ENCODE results near the gene FCGR1A. TPM values are rescaled to one million over a fixed set of nuclear protein-coding genes. Genes with fewer than 3 reads are reported as not detected.
"Not testable (repeated sequence)": the region's sequence is repeated elsewhere in the genome, so short reads cannot be mapped to it uniquely, and the experiment has no call there.

Gene FCGR1A
- total RNA-seq, 1 donor = not detected

- not testable (repeated sequence) for DNase-seq (ENCODE audit: low read depth); H3K4me3 ChIP-seq (ENCODE audit: low read depth, low read length)
Observed at GRCh38 chr1:149771653-149772425, 10.7 kb upstream of the FCGR1A start.

DNA sequence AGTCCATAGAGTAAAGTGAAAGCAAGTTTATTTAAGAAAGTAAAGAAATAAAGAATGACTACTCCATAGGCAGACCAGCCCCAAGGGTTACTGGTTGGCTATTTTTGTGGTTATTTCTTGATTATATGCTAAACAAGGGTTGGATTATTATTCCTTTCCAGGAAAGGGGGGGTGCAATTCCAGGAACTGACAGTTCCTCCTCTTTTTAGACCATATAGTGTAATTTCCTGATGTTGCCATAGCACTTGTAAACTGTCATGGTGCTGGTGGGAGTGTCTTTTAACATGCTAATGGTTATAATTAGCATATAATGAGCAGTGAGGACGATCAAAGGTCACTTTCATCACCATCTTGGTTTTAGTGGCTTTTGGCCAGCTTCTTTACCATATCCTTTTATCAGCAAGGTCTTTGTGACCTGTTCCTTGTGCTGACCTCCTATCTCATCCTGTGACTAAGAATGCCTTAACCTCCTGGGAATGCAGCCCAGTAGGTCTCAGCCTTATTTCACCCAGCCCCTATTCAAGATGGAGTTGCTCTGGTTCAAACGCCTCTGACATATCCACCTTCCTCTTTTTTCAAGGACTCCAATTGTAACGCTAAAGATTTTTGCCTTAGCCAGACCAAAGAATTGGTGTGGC is 6.9 kb upstream of the FCGR1A start:
- H3K4me3 ChIP-seq (ENCODE audit: low read depth, low read length); DNase-seq (ENCODE audit: low read depth): not testable (repeated sequence)

DNA sequence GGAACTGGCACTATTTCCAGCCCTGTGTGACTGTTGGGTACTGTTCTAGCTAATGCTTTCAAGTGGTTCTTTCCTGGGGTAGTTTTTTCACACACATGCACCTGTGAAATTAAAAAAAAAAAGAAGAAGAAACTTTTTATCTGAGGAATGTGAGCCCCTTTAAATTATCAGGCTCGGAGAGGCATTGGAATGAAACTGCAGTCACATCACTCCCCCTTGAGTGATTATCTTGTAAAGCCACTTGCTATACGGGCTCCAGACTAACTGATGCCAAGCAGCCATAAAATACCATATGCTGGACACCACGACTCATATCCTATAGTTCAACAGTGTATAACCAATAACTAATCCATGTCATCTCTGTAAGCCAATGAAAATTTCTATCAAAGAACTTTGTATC is 5.4 kb upstream of the FCGR1A start:
- DNase-seq (ENCODE audit: low read depth); H3K4me3 ChIP-seq (ENCODE audit: low read depth, low read length): not testable (repeated sequence)

GRCh38 chr1:149778313-149778712 is 4.2 kb upstream of the FCGR1A start:
- not testable (repeated sequence) for DNase-seq (ENCODE audit: low read depth); H3K4me3 ChIP-seq (ENCODE audit: low read depth, low read length)

- DNase-seq (ENCODE audit: low read depth); H3K4me3 ChIP-seq (ENCODE audit: low read depth, low read length): not testable (repeated sequence)
Observed at GRCh38 chr1:149781413-149781984, 995 bp upstream of the FCGR1A start.

DNA sequence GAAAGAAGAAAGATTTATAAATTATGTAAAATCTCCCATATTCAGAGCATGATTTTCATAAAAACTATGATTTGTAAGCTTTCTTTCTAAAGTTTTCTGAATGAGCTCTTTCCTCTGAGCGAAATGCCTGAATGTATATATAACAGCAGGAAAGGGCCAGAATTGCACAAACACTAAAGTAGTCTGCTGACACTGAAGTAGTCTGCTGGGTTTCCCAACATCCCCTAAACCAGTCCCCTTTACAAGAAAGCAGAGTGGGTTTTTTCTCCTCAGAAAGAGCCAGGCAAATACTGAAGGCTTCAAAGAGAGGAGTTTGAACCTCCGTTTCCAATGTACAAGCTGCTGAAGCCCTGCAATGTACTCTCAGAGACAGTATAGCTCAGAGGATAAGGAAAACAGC is 795 bp downstream of the FCGR1A start:
- H3K4me3 ChIP-seq (ENCODE audit: low read depth, low read length); DNase-seq (ENCODE audit: low read depth): not testable (repeated sequence)

DNA sequence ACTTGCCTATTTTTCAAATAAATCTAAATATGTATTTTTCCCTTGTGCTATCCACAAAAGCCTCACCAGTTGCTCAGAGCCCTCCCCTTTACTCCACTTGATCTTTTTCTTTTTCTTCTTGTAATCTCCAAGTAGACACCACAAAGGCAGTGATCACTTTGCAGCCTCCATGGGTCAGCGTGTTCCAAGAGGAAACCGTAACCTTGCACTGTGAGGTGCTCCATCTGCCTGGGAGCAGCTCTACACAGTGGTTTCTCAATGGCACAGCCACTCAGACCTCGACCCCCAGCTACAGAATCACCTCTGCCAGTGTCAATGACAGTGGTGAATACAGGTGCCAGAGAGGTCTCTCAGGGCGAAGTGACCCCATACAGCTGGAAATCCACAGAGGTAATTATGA is 1.4 kb downstream of the FCGR1A start:
- not testable (repeated sequence) for DNase-seq (ENCODE audit: low read depth)

DNA sequence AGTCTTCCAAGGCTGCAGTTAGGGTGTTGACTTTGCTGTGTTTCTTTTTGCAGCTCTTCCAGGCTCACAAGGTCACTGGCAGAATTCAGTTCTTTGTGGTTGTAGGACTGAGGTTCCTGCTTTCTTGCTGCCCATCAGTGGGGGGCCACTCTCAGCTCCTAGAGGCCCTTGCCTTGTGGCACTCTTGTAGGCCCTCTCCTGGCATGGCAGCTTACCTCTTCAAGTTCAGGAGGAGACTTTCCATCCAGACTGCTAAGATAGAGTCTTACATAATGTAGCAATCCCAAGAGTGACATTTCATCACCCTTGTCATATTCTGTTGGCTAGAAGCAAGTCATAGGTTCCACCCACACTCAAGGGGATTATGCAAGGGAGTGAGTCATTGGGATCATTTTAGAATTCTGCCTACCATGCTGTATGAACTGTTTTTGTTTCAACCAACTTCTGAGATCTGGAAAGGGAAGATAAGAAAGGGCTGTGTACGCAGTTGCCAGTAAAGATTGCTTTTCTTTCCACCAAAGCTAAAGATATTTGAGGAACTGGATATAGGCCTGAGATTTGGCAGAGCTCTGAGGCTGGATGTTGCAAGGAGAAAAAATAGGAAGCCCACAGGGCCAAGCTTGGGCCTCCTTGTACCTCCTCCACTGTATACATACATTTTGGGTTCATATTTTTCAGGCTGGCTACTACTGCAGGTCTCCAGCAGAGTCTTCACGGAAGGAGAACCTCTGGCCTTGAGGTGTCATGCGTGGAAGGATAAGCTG is 5.4 kb downstream of the FCGR1A start:
- not testable (repeated sequence) for DNase-seq (ENCODE audit: low read depth); H3K4me3 ChIP-seq (ENCODE audit: low read depth, low read length)

More for the DNA sequence above, 1.4 kb downstream of the FCGR1A start:
- not testable (repeated sequence) for H3K4me3 ChIP-seq (ENCODE audit: low read depth, low read length)

DNA sequence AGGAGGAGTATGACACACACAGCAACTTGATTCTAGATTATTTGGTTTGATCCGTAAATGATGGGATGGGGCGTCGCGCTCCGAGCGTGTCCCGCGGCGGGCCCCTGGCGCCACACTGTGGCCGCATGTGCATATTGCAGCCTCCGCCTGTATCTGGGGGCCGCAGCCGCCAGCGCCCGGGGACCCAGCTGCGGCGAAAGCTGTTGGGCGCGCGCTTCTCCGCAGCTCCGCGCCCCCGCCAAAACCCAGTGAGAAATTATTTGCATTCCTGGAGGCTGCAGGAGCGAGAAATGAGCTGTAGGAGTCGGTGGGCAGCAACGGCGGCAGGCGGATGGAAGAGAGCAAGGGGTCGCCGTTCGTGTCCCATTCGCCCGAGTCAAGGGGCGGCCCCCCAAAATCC is 10.0 kb downstream of the FCGR1A start:
- TF ChIP-seq, protein P1, sequence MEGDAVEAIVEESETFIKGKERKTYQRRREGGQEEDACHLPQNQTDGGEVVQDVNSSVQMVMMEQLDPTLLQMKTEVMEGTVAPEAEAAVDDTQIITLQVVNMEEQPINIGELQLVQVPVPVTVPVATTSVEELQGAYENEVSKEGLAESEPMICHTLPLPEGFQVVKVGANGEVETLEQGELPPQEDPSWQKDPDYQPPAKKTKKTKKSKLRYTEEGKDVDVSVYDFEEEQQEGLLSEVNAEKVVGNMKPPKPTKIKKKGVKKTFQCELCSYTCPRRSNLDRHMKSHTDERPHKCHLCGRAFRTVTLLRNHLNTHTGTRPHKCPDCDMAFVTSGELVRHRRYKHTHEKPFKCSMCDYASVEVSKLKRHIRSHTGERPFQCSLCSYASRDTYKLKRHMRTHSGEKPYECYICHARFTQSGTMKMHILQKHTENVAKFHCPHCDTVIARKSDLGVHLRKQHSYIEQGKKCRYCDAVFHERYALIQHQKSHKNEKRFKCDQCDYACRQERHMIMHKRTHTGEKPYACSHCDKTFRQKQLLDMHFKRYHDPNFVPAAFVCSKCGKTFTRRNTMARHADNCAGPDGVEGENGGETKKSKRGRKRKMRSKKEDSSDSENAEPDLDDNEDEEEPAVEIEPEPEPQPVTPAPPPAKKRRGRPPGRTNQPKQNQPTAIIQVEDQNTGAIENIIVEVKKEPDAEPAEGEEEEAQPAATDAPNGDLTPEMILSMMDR (IDR thresholded peaks at IDR 0.05; ENCODE audit: insufficient read depth, low read depth, low read length) = peak; percentile 39
- peak overlapping the region; percentile 61 for H3K4me3 ChIP-seq (ENCODE audit: low read depth, low read length)
- DNase-seq (ENCODE audit: low read depth) = peak; percentile 26

DNA sequence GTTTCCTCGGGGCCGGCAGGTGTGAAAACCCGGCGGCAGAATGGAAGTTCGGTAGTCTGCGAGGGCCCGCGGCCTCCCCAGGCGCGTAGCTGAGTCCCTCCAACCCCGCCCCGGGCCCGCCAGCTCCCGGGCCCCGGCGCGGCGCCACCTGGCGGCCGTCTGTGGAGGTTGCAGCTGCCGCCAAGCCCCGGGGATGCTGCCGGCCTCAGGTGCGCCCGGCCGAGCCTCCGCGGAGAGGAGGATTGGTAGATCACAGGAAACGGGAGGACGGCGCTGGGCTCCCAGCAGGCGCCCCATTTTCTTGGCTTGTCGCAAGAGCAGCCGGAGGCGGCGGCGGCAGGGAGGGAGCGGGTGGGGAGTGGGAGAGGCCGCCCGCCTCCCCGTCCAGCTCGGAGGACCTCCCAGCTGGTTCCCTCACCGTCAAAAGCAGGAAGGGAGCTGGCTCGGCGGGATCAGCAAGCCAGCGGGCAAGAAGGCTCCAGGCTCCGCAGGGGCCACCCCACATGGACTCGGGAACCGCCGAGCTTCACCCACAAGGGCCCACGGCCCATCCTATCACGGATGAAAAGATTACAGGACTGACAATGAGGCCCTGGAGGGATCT is 10.5 kb downstream of the FCGR1A start:
- DNase-seq (ENCODE audit: low read depth) = peak; percentile 30
- H3K4me3 ChIP-seq (ENCODE audit: low read depth, low read length) = peak overlapping the region; percentile 61
- TF ChIP-seq, protein P1 (IDR thresholded peaks at IDR 0.05; ENCODE audit: insufficient read depth, low read depth, low read length) = peak; percentile 53

- not testable (repeated sequence) for DNase-seq (ENCODE audit: low read depth); H3K4me3 ChIP-seq (ENCODE audit: low read depth, low read length)
Observed at GRCh38 chr1:149793885-149794284, 11.4 kb downstream of the FCGR1A start.

DNA sequence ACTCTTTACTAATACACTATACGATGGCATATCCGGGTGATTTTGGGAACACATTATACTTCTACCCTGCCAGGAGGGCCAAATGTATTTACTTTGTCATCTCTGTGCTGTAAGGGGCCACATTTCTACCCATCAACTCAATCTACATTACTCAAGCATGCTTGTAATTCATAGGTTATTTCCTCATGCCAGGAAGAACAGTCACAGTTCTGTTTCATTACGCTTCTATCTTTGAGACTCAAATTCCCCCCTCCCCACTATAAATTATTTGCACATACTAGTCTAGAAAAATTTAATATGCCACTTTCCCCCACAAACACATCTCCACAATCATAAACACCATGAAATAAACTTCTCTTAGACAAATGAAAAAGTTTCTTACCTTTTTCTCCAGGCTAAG is 19.1 kb downstream of the FCGR1A start:
- not testable (repeated sequence) for DNase-seq (ENCODE audit: low read depth); H3K4me3 ChIP-seq (ENCODE audit: low read depth, low read length)

GRCh38 chr1:149804417-149805080 is 22.1 kb downstream of the FCGR1A start:
- H3K4me3 ChIP-seq (ENCODE audit: low read depth, low read length); DNase-seq (ENCODE audit: low read depth): not testable (repeated sequence)

DNA sequence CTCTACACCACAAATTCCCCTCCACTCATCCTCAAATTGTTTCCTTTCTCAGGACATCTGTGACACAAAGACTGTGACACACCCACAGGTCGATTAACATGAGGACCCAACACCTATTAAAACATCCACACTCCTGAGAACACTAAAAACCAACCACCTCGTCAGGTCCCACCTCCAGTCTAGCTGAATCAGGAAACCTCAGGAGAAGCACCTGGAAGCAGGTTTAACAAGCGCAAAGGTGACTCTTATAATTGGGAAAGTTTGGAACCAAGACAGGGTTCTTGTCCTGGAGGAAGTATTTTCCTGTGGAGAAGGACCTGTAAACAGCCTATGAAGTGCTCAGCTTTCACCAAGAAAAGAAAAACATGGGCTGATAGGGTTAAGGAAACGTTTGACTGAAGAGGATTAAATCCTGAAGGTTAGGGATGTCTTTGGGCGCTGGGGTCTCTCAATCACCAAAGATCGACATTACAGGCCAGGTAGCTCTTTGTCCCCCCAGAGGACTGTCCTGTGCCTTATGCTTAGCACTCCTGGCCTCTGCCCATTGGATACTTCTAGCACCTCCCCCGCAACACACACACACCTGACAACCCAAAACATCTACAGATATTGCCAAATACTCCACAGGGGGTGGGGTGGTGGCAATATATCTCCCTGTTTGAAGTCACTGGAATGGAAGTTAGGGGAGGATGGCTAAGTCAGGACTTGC is 28.4 kb downstream of the FCGR1A start:
- not testable (repeated sequence) for DNase-seq (ENCODE audit: low read depth); H3K4me3 ChIP-seq (ENCODE audit: low read depth, low read length)

DNA sequence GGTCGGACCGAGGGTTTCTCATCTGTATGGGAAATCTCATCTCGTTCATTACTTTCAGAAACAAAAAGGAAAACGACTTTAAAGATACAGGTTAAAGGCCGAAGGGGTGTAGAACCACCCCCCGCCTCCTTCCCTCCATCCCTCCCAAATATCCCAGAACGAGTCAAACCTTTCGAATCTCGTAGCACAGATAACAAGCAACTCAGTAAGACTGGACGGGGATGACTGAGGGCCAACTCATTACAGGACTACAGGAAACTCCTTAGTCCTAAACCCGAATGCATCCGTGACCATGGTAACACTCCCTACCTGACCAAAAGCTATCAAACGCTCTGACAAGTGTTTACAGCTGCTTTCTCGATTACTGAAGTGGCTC is 29.0 kb downstream of the FCGR1A start:
- DNase-seq (ENCODE audit: low read depth) = peak; percentile 2

More for the DNA sequence above, 29.0 kb downstream of the FCGR1A start:
- H3K4me3 ChIP-seq (ENCODE audit: low read depth, low read length) = peak overlapping the region; percentile 38
